Gastrocnemius medialis (tissue), 4 donors: Measurements from ENCODE around the gene TCERG1L. TPM values are rescaled to one million over a fixed set of nuclear protein-coding genes. Genes with fewer than 3 reads are reported as not detected.

Experiments
- ATAC-seq, 2 donors: fragments of 150-250 bp; one replicate each; pipeline ENCODE4 v1.9.1; 2016
- DNase-seq, 2 donors: peaks; one replicate each; pipeline ENCODE4 v3.0.0-alpha.2; 2019
- H3K27ac ChIP-seq, 4 donors: fragments of 200-600 bp; sonication (generic); 1 replicate in 1 of 4; 2 replicates in 3 of 4; pipeline ENCODE4 v1.5.1; 2016 to 2018; ENCODE audit warnings: mild to moderate bottlenecking in 2 of 4, moderate library complexity in 1 of 4
- H3K27me3 ChIP-seq, 3 donors: fragments of 200-600 bp; sonication (generic) in 2 of 3; 1 replicate in 1 of 3; 2 replicates in 2 of 3; pipeline versions ENCODE4 v1.5.1 to v1.6.0; 2016 to 2019; ENCODE audit warnings: mild to moderate bottlenecking in 1 of 3, moderate library complexity in 1 of 3
- H3K36me3 ChIP-seq, 2 donors: fragments of 200-600 bp; sonication (generic) in 1 of 2; one replicate each; pipeline ENCODE4 v1.5.1; 2017 to 2018
- H3K4me1 ChIP-seq, 2 donors: fragments of 200-600 bp; sonication (generic) in 1 of 2; one replicate each; pipeline ENCODE4 v1.5.1; 2016 to 2017; ENCODE audit warnings: mild to moderate bottlenecking in 2 of 2
- H3K4me3 ChIP-seq, 4 donors: fragments of 200-600 bp; sonication (generic) in 3 of 4; 1 replicate in 1 of 4; 2 replicates in 3 of 4; pipeline ENCODE4 v1.5.1; 2016 to 2019; ENCODE audit warnings: mild to moderate bottlenecking in 2 of 4
- H3K9me3 ChIP-seq, 3 donors: fragments of 200-600 bp; sonication (generic) in 2 of 3; 1 replicate in 1 of 3; 2 replicates in 2 of 3; pipeline ENCODE4 v1.5.1; 2016 to 2019
- CTCF ChIP-seq, 5 experiments: fragments of 450-650 bp in 3 of 5; fragments of 200-600 bp in 2 of 5; sonication (generic) in 2 of 5; IDR thresholded peaks in 4 of 5; conservative IDR thresholded peaks in 1 of 5; 1 replicate in 4 of 5; 2 replicates in 1 of 5; pipeline ENCODE4 v1.5.1; 2016 to 2019; ENCODE audit warnings: antibody characterized with exemption in 5 of 5, mild to moderate bottlenecking in 3 of 5, moderate library complexity in 3 of 5
- POLR2A ChIP-seq, 2 donors: fragments of 450-650 bp; IDR thresholded peaks; one replicate each; pipeline ENCODE4 v1.6.1; 2017; ENCODE audit warnings: antibody characterized with exemption in 2 of 2, mild to moderate bottlenecking in 2 of 2, moderate library complexity in 2 of 2
- in situ Hi-C, 4 donors: fragments of 200-750 bp; cut with MboI; loops; one replicate each; pipeline versions ENCODE4 v1.15.0 to v1.8.0; 2017; ENCODE audit warnings: low sequenced_read_pairs in 4 of 4
- intact Hi-C: fragments of 100-400 bp; cut with DNase I; formaldehyde crosslinking; loops from one replicate; pipeline ENCODE4 v1.15.1; 2023; ENCODE audit warnings: low total_unique reads
- total RNA-seq, 4 donors: library from RNA; depleted of rRNA; stranded (reverse); fragments of >200 nt; gene quantifications; one replicate each; pipeline versions ENCODE4 v1.1.0 to v1.2.3, GENCODE V29; 2016

The TCERG1L gene
- total RNA-seq, 4 donors from 2014 or later, result not detected

GRCh38 chr10:131180740-131181415 is 130.6 kb downstream of the TCERG1L start:
- intact Hi-C loops (no loop called here), in situ Hi-C loops (no loop called here)
- TF ChIP-seq POLR2A (IDR thresholded peaks at IDR 0.05), result no peak
- no peak for TF ChIP-seq CTCF (IDR thresholded peaks at IDR 0.05 in 4 of 5, conservative IDR thresholded peaks at IDR 0.05 in 1 of 5)
- Histone ChIP-seq H3K27me3 (peaks cover 0 to 9% (median 4%) of the 10 kb centered on the region in 3 donors), H3K4me3 (no peak overlapping the region), H3K27ac (no peak overlapping the region), H3K9me3 (no peaks in the 10 kb centered on the region), H3K36me3 (no peaks in the 10 kb centered on the region), H3K4me1 (no peaks in the 10 kb centered on the region)
- no peak for ATAC-seq
- DNase-seq, result no peak

- H3K27me3 ChIP-seq, result peaks cover 0 to 9% (median 4%) of the 10 kb centered on the region in 3 donors
- DNase-seq (no peak), ATAC-seq (no peak)
- in situ Hi-C loops, result no loop called here
- H3K36me3 ChIP-seq, result no peaks in the 10 kb centered on the region
- TF ChIP-seq POLR2A (IDR thresholded peaks at IDR 0.05) (no peak), CTCF (IDR thresholded peaks at IDR 0.05 in 4 of 5, conservative IDR thresholded peaks at IDR 0.05 in 1 of 5) (no peak)
- intact Hi-C loops, result no loop called here
- no peak overlapping the region for H3K27ac ChIP-seq
- H3K4me3 ChIP-seq, result no peak overlapping the region
- H3K9me3 ChIP-seq, result no peaks in the 10 kb centered on the region
- H3K4me1 ChIP-seq, result no peaks in the 10 kb centered on the region
Observed at GRCh38 chr10:131180086-131180485, 131.4 kb downstream of the TCERG1L start.

GRCh38 chr10:131179361-131179760 is 132.2 kb downstream of the TCERG1L start:
- Histone ChIP-seq H3K4me3 (no peak overlapping the region), H3K9me3 (no peaks in the 10 kb centered on the region), H3K27me3 (peaks cover 0 to 9% (median 4%) of the 10 kb centered on the region in 3 donors), H3K4me1 (no peaks in the 10 kb centered on the region), H3K27ac (no peak overlapping the region), H3K36me3 (no peaks in the 10 kb centered on the region)
- no peak for ATAC-seq
- TF ChIP-seq POLR2A (IDR thresholded peaks at IDR 0.05), result no peak
- no peak for TF ChIP-seq CTCF (IDR thresholded peaks at IDR 0.05 in 4 of 5, conservative IDR thresholded peaks at IDR 0.05 in 1 of 5)
- in situ Hi-C loops, result no loop called here
- intact Hi-C loops, result no loop called here
- DNase-seq, result no peak

GRCh38 chr10:131178521-131179331 is 132.8 kb downstream of the TCERG1L start:
- DNase-seq (no peak), ATAC-seq (no peak)
- TF ChIP-seq CTCF (IDR thresholded peaks at IDR 0.05 in 4 of 5, conservative IDR thresholded peaks at IDR 0.05 in 1 of 5) (no peak), POLR2A (IDR thresholded peaks at IDR 0.05) (no peak)

More at GRCh38 chr10:131178521-131179331, 132.8 kb downstream of the TCERG1L start:
- in situ Hi-C loops, result no loop called here
- H3K27me3 ChIP-seq, result peaks cover 0 to 15% (median 6%) of the 10 kb centered on the region in 3 donors
- no peaks in the 10 kb centered on the region for H3K4me1 ChIP-seq
- H3K9me3 ChIP-seq, result no peaks in the 10 kb centered on the region
- H3K4me3 ChIP-seq, result no peak overlapping the region
- H3K27ac ChIP-seq, result no peak overlapping the region
- intact Hi-C loops, result no loop called here
- H3K36me3 ChIP-seq, result no peaks in the 10 kb centered on the region
